ENCODE data around the gene ARHGEF28.

GRCh38 chr5:73620334-73620687, 5.7 kb upstream of the ARHGEF28 start:
- TF ChIP-seq SUZ12 (IDR thresholded peaks at IDR 0.05; ENCODE audit: extremely low read depth, insufficient read depth, insufficient read length) (no peak), YY1 (IDR thresholded peaks at IDR 0.05; ENCODE audit: insufficient read depth, insufficient read length) (no peak)
